Pancreas (tissue), 10 donors: Measurements from ENCODE around the gene TRAF3. TPM values are rescaled to one million over a fixed set of nuclear protein-coding genes. Genes with fewer than 3 reads are reported as not detected.

ENCODE experiments used
- ATAC-seq, 4 donors: fragments of 200-7000 bp; cut with Tn5 transposase; one replicate each; pipeline versions ENCODE4 v1.8.0 to v1.9.1; 2020; ENCODE audit warnings: mild to moderate bottlenecking in 4 of 4, moderate library complexity in 4 of 4
- DNase-seq, 6 donors: peaks; one replicate each; pipeline ENCODE4 v3.0.0-alpha.2; 2020
- FAIRE-seq: peaks from 2 replicates; lab custom pipeline; 2012; peaks lifted over from hg19 to GRCh38; lab: Jason Lieb, UNC
- H3K27ac ChIP-seq, 4 donors: fragments of 200-600 bp; sonication (generic); 1 replicate in 3 of 4; 2 replicates in 1 of 4; pipeline versions ENCODE4 v1.5.0 to v1.8.0; 2020
- H3K27me3 ChIP-seq, 4 donors: fragments of 200-600 bp; one replicate each; pipeline ENCODE4 v1.8.0; 2021
- H3K36me3 ChIP-seq, 3 donors: fragments of 200-600 bp; sonication (generic) in 1 of 3; one replicate each; pipeline versions ENCODE4 v1.5.0 to v1.8.0; 2020 to 2021
- H3K4me1 ChIP-seq, 3 donors: fragments of 200-600 bp; one replicate each; pipeline ENCODE4 v1.8.0; 2021
- H3K4me3 ChIP-seq, 4 donors: fragments of 200-600 bp; sonication (generic) in 2 of 4; one replicate each; pipeline versions ENCODE4 v1.5.0 to v1.8.0; 2020 to 2021
- H3K9me3 ChIP-seq, 4 donors: fragments of 200-600 bp; one replicate each; pipeline ENCODE4 v1.8.0; 2021
- CTCF ChIP-seq, 4 donors: fragments of 200-600 bp; sonication (generic) in 3 of 4; IDR thresholded peaks; one replicate each; pipeline versions ENCODE4 v1.5.0 to v1.8.0; 2021; ENCODE audit warnings: antibody characterized with exemption in 4 of 4
- WGBS, 2 donors: extraction: QIAGEN DNeasy Blood & Tissue Kit; methylation state at CpG; one replicate each; pipeline ENCODE4 v1.1.7; 2013; 5-methylcytosine and 5-hydroxymethylcytosine counted together
- intact Hi-C, 3 donors: fragments of 100-400 bp; cut with DNase I; formaldehyde crosslinking; loops; one replicate each; pipeline versions ENCODE4 v1.11.1 to v1.14.2; 2022
- polyA plus RNA-seq, 2 donors: library from polyadenylated mRNA; stranded (reverse); fragments of 200-250 nt; gene quantifications; one replicate each; pipeline ENCODE4 v1.2.3, GENCODE V29; 2013
- total RNA-seq, 6 donors: library from RNA; stranded (reverse); fragmentation: NEBNext Ultra II Directional in 4 of 6; extraction: Animal tissue kit (Norgen Biotek cat#: 25700) in 4 of 6; gene quantifications; one replicate each; pipeline versions ENCODE4 v1.2.1 to v1.2.4, GENCODE V29; 2021 to 2023
- donor health status: healthy with polysubstance abuse.
- donor health status: DM: no; HTN: no; CAD: no; lungs with moderate emphysema.
- donor health status: DM: no; HTN: no; CAD: no.
- donor health status: control.
- donor health status: control.
- donor health status: Bipolar disorder and iron deficiency.
- donor health status: DM: yes; HTN: yes; CAD: no.
- donor health status: DM: no; HTN: no; CAD: no.
- donor health status: DM: no; HTN: no; CAD: no.
- donor health status: DM: yes; HTN: yes; CAD: no.

The TRAF3 gene
- total and polyA plus RNA-seq, 8 donors, result 3.6 to 14.7 (median 6.1) TPM

- WGBS, 2 donors, result 79 to 87% methylated on average over 3 of the region's 3 CpGs
- Histone ChIP-seq H3K27me3 (no peaks in the 10 kb centered on the region), H3K4me1 (no peaks in the 10 kb centered on the region), H3K9me3 (no peaks in the 10 kb centered on the region), H3K36me3 (no peaks in the 10 kb centered on the region), H3K4me3 (no peak overlapping the region), H3K27ac (no peak overlapping the region)
- no peak for ATAC-seq
- DNase-seq, result no peak
- TF ChIP-seq CTCF (IDR thresholded peaks at IDR 0.05), result no peak
- FAIRE-seq, result no peak
- intact Hi-C loops, result no loop called here
These were observed 33.3 kb downstream of the TRAF3 start for GRCh38 chr14:102810523-102810922.

GRCh38 chr14:102811254-102811963, 34.2 kb downstream of the TRAF3 start:
- Histone ChIP-seq H3K9me3 (no peaks in the 10 kb centered on the region), H3K4me3 (no peak overlapping the region), H3K4me1 (no peaks in the 10 kb centered on the region), H3K27me3 (no peaks in the 10 kb centered on the region), H3K36me3 (no peaks in the 10 kb centered on the region), H3K27ac (no peak overlapping the region)
- DNase-seq (no peak), FAIRE-seq (no peak), ATAC-seq (peak in 2 of 4 donors; percentile 31 to 33)
- TF ChIP-seq CTCF (IDR thresholded peaks at IDR 0.05), result no peak
- intact Hi-C loops, result no loop called here
- WGBS, 2 donors, result 60 to 79% methylated on average over 12 of the region's 12 CpGs

GRCh38 chr14:102811971-102812370, 34.7 kb downstream of the TRAF3 start:
- no peaks in the 10 kb centered on the region for H3K27me3 ChIP-seq
- no peak overlapping the region for H3K27ac ChIP-seq
- TF ChIP-seq CTCF (IDR thresholded peaks at IDR 0.05), result no peak
- DNase-seq (no peak), FAIRE-seq (no peak), ATAC-seq (no peak)
- no peaks in the 10 kb centered on the region for H3K36me3 ChIP-seq
- H3K4me1 ChIP-seq, result no peaks in the 10 kb centered on the region
- intact Hi-C loops, result no loop called here
- H3K9me3 ChIP-seq, result no peaks in the 10 kb centered on the region
- H3K4me3 ChIP-seq, result no peak overlapping the region
- 87 to 93% methylated on average over 2 of the region's 2 CpGs for WGBS, 2 donors

GRCh38 chr14:102813691-102814090, 36.4 kb downstream of the TRAF3 start:
- ATAC-seq (no peak), FAIRE-seq (no peak), DNase-seq (no peak)
- no peak overlapping the region for H3K27ac ChIP-seq
- H3K9me3 ChIP-seq, result no peaks in the 10 kb centered on the region
- intact Hi-C loops, result no loop called here
- H3K27me3 ChIP-seq, result no peaks in the 10 kb centered on the region
- no peak for TF ChIP-seq CTCF (IDR thresholded peaks at IDR 0.05)
- peaks cover 0 to 5% (median 0%) of the 10 kb centered on the region in 3 donors for H3K4me1 ChIP-seq
- H3K36me3 ChIP-seq, result no peaks in the 10 kb centered on the region
- H3K4me3 ChIP-seq, result no peak overlapping the region
- WGBS, 2 donors, result 74 to 97% methylated on average over 5 of the region's 5 CpGs

- TF ChIP-seq CTCF (IDR thresholded peaks at IDR 0.05), result no peak
- intact Hi-C loops, result no loop called here
- no peak for FAIRE-seq
- peak overlapping the region in 1 of 4 donors; percentile 58 for H3K27ac ChIP-seq
- WGBS, 2 donors, result 84 to 85% methylated on average over 2 of the region's 2 CpGs
- H3K4me3 ChIP-seq, result no peak overlapping the region
- no peaks in the 10 kb centered on the region for H3K36me3 ChIP-seq
- H3K27me3 ChIP-seq, result no peaks in the 10 kb centered on the region
- peaks cover 0 to 5% (median 0%) of the 10 kb centered on the region in 3 donors for H3K4me1 ChIP-seq
- no peak for DNase-seq
- no peaks in the 10 kb centered on the region for H3K9me3 ChIP-seq
- no peak for ATAC-seq
These were observed 40.1 kb downstream of the TRAF3 start for GRCh38 chr14:102817318-102817717.
